Stimulated activated CD4-positive, alpha-beta T cell treated with anti-CD3 and anti-CD28 coated beads, Interleukin-15, amount 100 ng/mL, for 1 hour (primary cell): Measurements from ENCODE around the gene FARP1.
"Not testable (repeated sequence)": the region's sequence is repeated elsewhere in the genome, so short reads cannot be mapped to it uniquely, and the experiment has no call there.

Experiments
- DNase-seq, 2 donors: peaks; one replicate each; pipeline ENCODE4 v3.0.0-alpha.2; 2020; ENCODE audit warnings: low read depth in 1 of 2, low spot score in 1 of 2

The FARP1 gene

GRCh38 chr13:98352226-98352625 lies 209.3 kb downstream of the FARP1 start:
- DNase-seq, result no peak

- DNase-seq, result no peak
These were observed 210.9 kb downstream of the FARP1 start for GRCh38 chr13:98353750-98354149.

GRCh38 chr13:98358937-98359336 lies 216.0 kb downstream of the FARP1 start:
- no peak for DNase-seq

GRCh38 chr13:98360545-98360944 lies 217.7 kb downstream of the FARP1 start:
- DNase-seq, result no peak

GRCh38 chr13:98363326-98363725 lies 220.4 kb downstream of the FARP1 start:
- DNase-seq, result no peak

GRCh38 chr13:98364179-98364578 lies 221.3 kb downstream of the FARP1 start:
- DNase-seq, result no peak

GRCh38 chr13:98364647-98365046 lies 221.8 kb downstream of the FARP1 start:
- no peak for DNase-seq

GRCh38 chr13:98365302-98365701 lies 222.4 kb downstream of the FARP1 start:
- DNase-seq, result no peak

- no peak for DNase-seq
These were observed 223.1 kb downstream of the FARP1 start for GRCh38 chr13:98366010-98366409.

- no peak for DNase-seq
These were observed 223.5 kb downstream of the FARP1 start for GRCh38 chr13:98366443-98366842.

- no peak for DNase-seq
These were observed 224.1 kb downstream of the FARP1 start for GRCh38 chr13:98366959-98367358.

- DNase-seq, result no peak
These were observed 225.1 kb downstream of the FARP1 start for GRCh38 chr13:98368019-98368418.

- not testable (repeated sequence) for DNase-seq
These were observed 226.6 kb downstream of the FARP1 start for GRCh38 chr13:98369520-98369919.

GRCh38 chr13:98370261-98370660 lies 227.4 kb downstream of the FARP1 start:
- no peak for DNase-seq

GRCh38 chr13:98370806-98371515 lies 228.1 kb downstream of the FARP1 start:
- DNase-seq, result no peak

- no peak for DNase-seq
These were observed 228.7 kb downstream of the FARP1 start for GRCh38 chr13:98371516-98372023.

- DNase-seq, result no peak
These were observed 230.0 kb downstream of the FARP1 start for GRCh38 chr13:98372876-98373275.

- no peak for DNase-seq
These were observed 231.9 kb downstream of the FARP1 start for GRCh38 chr13:98374750-98375149.

- DNase-seq, result no peak
These were observed 234.9 kb downstream of the FARP1 start for GRCh38 chr13:98377635-98378378.

GRCh38 chr13:98384739-98385138 lies 241.8 kb downstream of the FARP1 start:
- DNase-seq, result no peak

GRCh38 chr13:98385606-98386005 lies 242.7 kb downstream of the FARP1 start:
- no peak for DNase-seq

- no peak for DNase-seq
These were observed 243.7 kb downstream of the FARP1 start for GRCh38 chr13:98386637-98387036.
